Pons (tissue), 1 donor: ENCODE measurements around the gene SEMA4C.
A peak's percentile ranks its signal among the peaks of the same experiment; 100 is the strongest.

ENCODE experiments used
- DNase-seq: peaks from one replicate; pipeline ENCODE4 v3.0.0-alpha.2; 2016; ENCODE audit warnings: low spot score

SEMA4C gene

GRCh38 chr2:96819876-96820511, 49.9 kb downstream of the SEMA4C start:
- no peak for DNase-seq

- no peak for DNase-seq
Measured at GRCh38 chr2:96819128-96819875, 50.6 kb downstream of the SEMA4C start.

GRCh38 chr2:96817882-96818281, 52.0 kb downstream of the SEMA4C start:
- DNase-seq = no peak

- DNase-seq = no peak
Measured at GRCh38 chr2:96816836-96817702, 52.8 kb downstream of the SEMA4C start.

GRCh38 chr2:96816127-96816835, 53.6 kb downstream of the SEMA4C start, which contains the start of gene CNNM3:
CNNM3 (plus strand) TSS chr2:96816268; CDS start chr2:96816278, 10 bp downstream.
- peak; percentile 93 for DNase-seq

GRCh38 chr2:96815326-96816126, 54.4 kb downstream of the SEMA4C start:
- DNase-seq = peak; percentile 21

- no peak for DNase-seq
Measured at GRCh38 chr2:96813656-96814055, 56.2 kb downstream of the SEMA4C start.

GRCh38 chr2:96811917-96812316, 58.0 kb downstream of the SEMA4C start:
- no peak for DNase-seq

GRCh38 chr2:96810783-96811192, 59.1 kb downstream of the SEMA4C start:
- no peak for DNase-seq

- no peak for DNase-seq
Measured at GRCh38 chr2:96809951-96810782, 59.7 kb downstream of the SEMA4C start.
